H54 (cell line): ENCODE results near the gene MBOAT1.

Experiments used
- DNase-seq: peaks from one replicate; pipeline ENCODE4 v3.0.0; 2011; ENCODE audit warnings: low spot score, mixed read lengths; ENCODE audit not compliant: insufficient read length
- FAIRE-seq: peaks from 3 replicates; lab custom pipeline; 2011; peaks lifted over from hg19 to GRCh38; lab: Jason Lieb, UNC
- POLR2A ChIP-seq: IDR thresholded peaks from 2 replicates; pipeline ENCODE4 v1.6.1; 2011; ENCODE audit warnings: low read depth, mild to moderate bottlenecking, low read length

The MBOAT1 gene

GRCh38 chr6:20220359-20220758 is 8.1 kb upstream of the MBOAT1 start:
- no peak for FAIRE-seq
- DNase-seq: no peak
- no peak for TF ChIP-seq POLR2A

GRCh38 chr6:20217891-20218290 is 5.6 kb upstream of the MBOAT1 start:
- DNase-seq (no peak), FAIRE-seq (no peak)
- TF ChIP-seq POLR2A: no peak

- TF ChIP-seq POLR2A: no peak
- DNase-seq (no peak), FAIRE-seq (no peak)
Observed at GRCh38 chr6:20217324-20217855, 5.1 kb upstream of the MBOAT1 start.

GRCh38 chr6:20215310-20215709 is 3.0 kb upstream of the MBOAT1 start:
- DNase-seq: no peak
- no peak for TF ChIP-seq POLR2A
- no peak for FAIRE-seq

GRCh38 chr6:20213271-20213798 is 1.1 kb upstream of the MBOAT1 start:
- TF ChIP-seq POLR2A: no peak
- FAIRE-seq: no peak
- no peak for DNase-seq

- TF ChIP-seq POLR2A: peak; percentile 25
- DNase-seq (no peak), FAIRE-seq (no peak)
Observed at GRCh38 chr6:20211941-20212391, 303 bp downstream of the MBOAT1 start.

- peak; percentile 70 for FAIRE-seq
- no peak for TF ChIP-seq POLR2A
- DNase-seq: peak; percentile 27
Observed at GRCh38 chr6:20211037-20211940, 980 bp downstream of the MBOAT1 start.

GRCh38 chr6:20210158-20210557 is 2.1 kb downstream of the MBOAT1 start:
- TF ChIP-seq POLR2A: no peak
- FAIRE-seq (no peak), DNase-seq (no peak)

GRCh38 chr6:20208687-20209378 is 3.4 kb downstream of the MBOAT1 start:
- FAIRE-seq (no peak), DNase-seq (no peak)
- TF ChIP-seq POLR2A: no peak

- no peak for FAIRE-seq
- no peak for TF ChIP-seq POLR2A
- no peak for DNase-seq
Observed at GRCh38 chr6:20207088-20207418, 5.2 kb downstream of the MBOAT1 start.

- TF ChIP-seq POLR2A: no peak
- FAIRE-seq: no peak
Observed at GRCh38 chr6:20205722-20206161, 6.5 kb downstream of the MBOAT1 start.

GRCh38 chr6:20204512-20204894 is 7.8 kb downstream of the MBOAT1 start:
- no peak for DNase-seq
- FAIRE-seq: no peak
- TF ChIP-seq POLR2A: no peak

More at GRCh38 chr6:20205722-20206161, 6.5 kb downstream of the MBOAT1 start:
- DNase-seq: no peak

- DNase-seq: no peak
Observed at GRCh38 chr6:20203561-20204511, 8.4 kb downstream of the MBOAT1 start.

More at GRCh38 chr6:20203561-20204511, 8.4 kb downstream of the MBOAT1 start:
- no peak for FAIRE-seq
- no peak for TF ChIP-seq POLR2A
